Stimulated activated CD8-positive, alpha-beta memory T cell treated with anti-CD3 and anti-CD28 coated beads, Interleukin-2, amount 100 ng/mL, for 1 hour (primary cell): ENCODE data around the gene ACSF2.
"Not testable (repeated sequence)": the region's sequence is repeated elsewhere in the genome, so short reads cannot be mapped to it uniquely, and the experiment has no call there.

ENCODE experiments used
- DNase-seq, 2 donors: peaks; one replicate each; pipeline ENCODE4 v3.0.0-alpha.2; 2020; ENCODE audit warnings: low read depth in 2 of 2

Gene ACSF2

GRCh38 chr17:50464121-50464520 is 38.1 kb downstream of the ACSF2 start:
- no peak for DNase-seq

- no peak for DNase-seq
These were observed 38.7 kb downstream of the ACSF2 start for GRCh38 chr17:50464736-50465135.

- no peak for DNase-seq
These were observed 39.2 kb downstream of the ACSF2 start for GRCh38 chr17:50465171-50465570.

- no peak for DNase-seq
These were observed 39.6 kb downstream of the ACSF2 start for GRCh38 chr17:50465635-50466034.

GRCh38 chr17:50466371-50467113 is 40.5 kb downstream of the ACSF2 start:
- DNase-seq, result no peak

- no peak for DNase-seq
These were observed 41.3 kb downstream of the ACSF2 start for GRCh38 chr17:50467114-50467854.

- no peak for DNase-seq
These were observed 41.9 kb downstream of the ACSF2 start for GRCh38 chr17:50467855-50468303.

- no peak for DNase-seq
These were observed 42.5 kb downstream of the ACSF2 start, which contains the start of gene CHAD for GRCh38 chr17:50468304-50469207. Gene CHAD, minus strand, starts transcription at chr17:50468880. Its CDS starts 67 bp downstream, at chr17:50468813.

GRCh38 chr17:50469208-50469605 is 43.2 kb downstream of the ACSF2 start:
- no peak for DNase-seq

GRCh38 chr17:50469671-50470305 is 43.8 kb downstream of the ACSF2 start:
- no peak for DNase-seq

- DNase-seq, result no peak
These were observed 44.4 kb downstream of the ACSF2 start for GRCh38 chr17:50470426-50470825.

- DNase-seq, result no peak
These were observed 45.2 kb downstream of the ACSF2 start for GRCh38 chr17:50471009-50471905.

- DNase-seq, result no peak
These were observed 46.3 kb downstream of the ACSF2 start for GRCh38 chr17:50472286-50472685.

GRCh38 chr17:50472761-50473161 is 46.7 kb downstream of the ACSF2 start:
- not testable (repeated sequence) for DNase-seq

- no peak for DNase-seq
These were observed 47.9 kb downstream of the ACSF2 start for GRCh38 chr17:50473901-50474300.

GRCh38 chr17:50474523-50474922 is 48.5 kb downstream of the ACSF2 start:
- no peak for DNase-seq

GRCh38 chr17:50475362-50475761 is 49.3 kb downstream of the ACSF2 start:
- DNase-seq, result no peak

GRCh38 chr17:50475775-50476544 is 49.9 kb downstream of the ACSF2 start:
- not testable (repeated sequence) for DNase-seq

GRCh38 chr17:50476545-50477315 is 50.7 kb downstream of the ACSF2 start:
- no peak for DNase-seq
